Naive B cell (primary cell): ENCODE measurements around the gene GMDS. TPM values are rescaled to one million over a fixed set of nuclear protein-coding genes. Genes with fewer than 3 reads are reported as not detected.

Source experiments
- ATAC-seq, 2 donors: fragments of 150-1000 bp; cut with Tn5 transposase; 2 replicates each; pipeline ENCODE4 v1.10.0; 2021; ENCODE audit warnings: low read depth in 2 of 2, mild to moderate bottlenecking in 2 of 2, moderate library complexity in 2 of 2
- DNase-seq: peaks from one replicate; pipeline ENCODE4 v3.0.0; 2022
- H3K27ac Mint-ChIP-seq, 6 donors: one replicate each; pipeline ENCODE4 v1.8.0; 2020 to 2022; ENCODE audit warnings: mild to moderate bottlenecking in 6 of 6, mixed read lengths in 6 of 6, moderate library complexity in 5 of 6, inconsistent platforms in 2 of 6
- H3K27me3 Mint-ChIP-seq, 3 donors: one replicate each; pipeline ENCODE4 v1.8.0; 2021 to 2022; ENCODE audit warnings: mixed read lengths in 3 of 3, mild to moderate bottlenecking in 1 of 3
- H3K36me3 Mint-ChIP-seq, 2 donors: one replicate each; pipeline ENCODE4 v1.8.0; 2020 to 2022; ENCODE audit warnings: mixed read lengths in 2 of 2, inconsistent platforms in 1 of 2, mild to moderate bottlenecking in 1 of 2
- H3K4me1 Mint-ChIP-seq, 3 donors: one replicate each; pipeline ENCODE4 v1.8.0; 2020 to 2022; ENCODE audit warnings: mixed read lengths in 3 of 3, inconsistent platforms in 1 of 3, mild to moderate bottlenecking in 1 of 3, moderate library complexity in 1 of 3
- H3K4me3 Mint-ChIP-seq, 8 donors: one replicate each; pipeline ENCODE4 v1.8.0; 2020 to 2022; ENCODE audit warnings: mild to moderate bottlenecking in 8 of 8, mixed read lengths in 8 of 8, moderate library complexity in 8 of 8, inconsistent platforms in 2 of 8
- H3K9me3 Mint-ChIP-seq, 7 donors: one replicate each; pipeline ENCODE4 v1.8.0; 2020 to 2022; ENCODE audit warnings: mixed read lengths in 7 of 7, mild to moderate bottlenecking in 5 of 7, inconsistent platforms in 2 of 7, moderate library complexity in 1 of 7
- polyA plus RNA-seq, 6 donors: library from polyadenylated mRNA; unstranded; fragments of 300-500 nt; fragmentation: Illumina TruSeq; gene quantifications; one replicate each; pipeline ENCODE4 v1.2.3, GENCODE V29; 2021; ENCODE audit warnings: low read depth in 6 of 6

Gene GMDS
- polyA plus RNA-seq, 6 donors from 2014 or later, result 12.7 to 23.3 (median 14.7) TPM

DNA sequence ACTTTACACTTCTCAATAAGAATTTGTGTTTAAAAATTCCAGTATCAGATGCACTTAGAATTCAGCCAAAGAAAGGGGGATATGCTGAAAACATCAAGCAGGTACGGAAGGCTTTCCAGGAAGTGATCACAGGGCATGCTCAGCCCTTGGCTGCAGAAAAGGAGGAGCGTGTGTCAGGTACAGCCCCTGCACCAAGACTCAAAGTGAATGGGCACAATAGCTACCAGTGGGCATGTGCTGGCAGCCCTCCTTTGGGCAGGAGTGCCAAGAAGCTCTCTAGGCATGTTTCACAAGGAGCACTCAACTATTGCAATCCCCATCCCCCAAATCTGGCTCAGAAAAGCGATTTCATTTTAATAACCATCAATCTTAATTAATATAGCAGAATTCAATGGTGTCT, 298.8 kb downstream of the GMDS start:
- H3K9me3 Mint-ChIP-seq, result no peaks in the 10 kb centered on the region
- no peak for DNase-seq
- no peak overlapping the region for H3K27ac Mint-ChIP-seq
- H3K36me3 Mint-ChIP-seq, result peaks cover 0 to 10% of the 10 kb centered on the region in 2 donors
- no peak for ATAC-seq
- no peaks in the 10 kb centered on the region for H3K4me1 Mint-ChIP-seq
- H3K4me3 Mint-ChIP-seq, result no peak overlapping the region
- no peaks in the 10 kb centered on the region for H3K27me3 Mint-ChIP-seq

GRCh38 chr6:1945235-1945832, 300.1 kb downstream of the GMDS start:
- Mint-ChIP-seq H3K36me3 (peaks cover 0 to 10% of the 10 kb centered on the region in 2 donors), H3K27ac (no peak overlapping the region), H3K4me3 (peak overlapping the region in 1 of 8 donors; percentile 31), H3K9me3 (no peaks in the 10 kb centered on the region), H3K27me3 (no peaks in the 10 kb centered on the region), H3K4me1 (peaks cover 0 to 1% (median 0%) of the 10 kb centered on the region in 3 donors)
- no peak for DNase-seq
- no peak for ATAC-seq

DNA sequence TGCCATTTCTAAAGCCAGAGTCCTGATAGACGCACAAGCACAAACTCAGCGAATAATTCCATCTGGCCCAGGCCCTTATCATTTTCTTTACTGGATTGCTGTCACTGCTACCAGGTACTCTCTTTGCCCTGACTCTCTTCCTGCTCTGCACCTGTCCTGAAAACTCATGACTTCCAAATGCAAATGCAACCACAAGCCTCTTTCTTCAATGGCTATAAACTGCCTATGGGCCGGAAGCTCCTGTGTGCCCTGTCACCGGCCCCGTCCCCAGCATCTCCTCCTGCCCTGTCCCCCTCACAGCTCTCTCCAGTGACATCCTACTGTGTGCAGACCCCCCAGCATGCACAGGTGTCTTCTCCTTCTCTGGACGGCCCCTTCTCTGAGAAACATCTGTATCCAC, 302.6 kb downstream of the GMDS start:
- ATAC-seq (no peak), DNase-seq (no peak)
- no peak overlapping the region for H3K4me3 Mint-ChIP-seq
- H3K27me3 Mint-ChIP-seq, result no peaks in the 10 kb centered on the region
- peaks cover 0 to 4% (median 0%) of the 10 kb centered on the region in 7 donors for H3K9me3 Mint-ChIP-seq
- H3K4me1 Mint-ChIP-seq, result peaks cover 0 to 4% (median 0%) of the 10 kb centered on the region in 3 donors
- H3K36me3 Mint-ChIP-seq, result peaks cover 0 to 7% of the 10 kb centered on the region in 2 donors
- no peak overlapping the region for H3K27ac Mint-ChIP-seq

- ATAC-seq, result no peak
- Mint-ChIP-seq H3K27me3 (no peaks in the 10 kb centered on the region), H3K9me3 (peaks cover 0 to 6% (median 0%) of the 10 kb centered on the region in 7 donors), H3K4me1 (peaks cover 0 to 4% (median 0%) of the 10 kb centered on the region in 3 donors), H3K4me3 (no peak overlapping the region), H3K27ac (no peak overlapping the region), H3K36me3 (peaks cover 0 to 6% of the 10 kb centered on the region in 2 donors)
- DNase-seq, result no peak
Measured at GRCh38 chr6:1941534-1941933, 303.9 kb downstream of the GMDS start.

GRCh38 chr6:1940381-1940780, 305.0 kb downstream of the GMDS start:
- peak; percentile 40 to 43 for ATAC-seq

DNA sequence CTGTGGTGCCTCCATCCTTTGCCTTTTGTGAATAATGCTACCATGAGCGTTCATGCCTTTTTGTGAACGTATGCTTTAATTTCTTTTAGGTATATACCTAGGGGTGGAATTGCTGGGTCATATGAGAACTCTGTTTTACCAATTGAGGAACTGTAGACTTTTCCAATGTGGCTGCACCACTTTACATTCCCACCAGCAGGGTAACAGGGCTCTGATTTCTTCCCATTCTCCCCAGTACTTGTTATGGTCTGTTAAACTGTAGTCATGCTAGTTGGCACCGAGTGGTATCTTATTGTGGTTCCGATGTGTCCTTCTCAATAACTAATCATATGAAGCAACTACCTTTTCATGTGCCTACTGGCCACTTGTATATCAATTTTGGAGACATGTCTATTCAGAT, 312.1 kb downstream of the GMDS start:
- Mint-ChIP-seq H3K4me1 (no peaks in the 10 kb centered on the region), H3K27me3 (no peaks in the 10 kb centered on the region), H3K4me3 (no peak overlapping the region), H3K36me3 (peaks cover 9 to 35% of the 10 kb centered on the region in 2 donors), H3K27ac (no peak overlapping the region), H3K9me3 (peaks cover 0 to 33% (median 6%) of the 10 kb centered on the region in 7 donors)
- ATAC-seq (no peak), DNase-seq (no peak)

More at GRCh38 chr6:1940381-1940780, 305.0 kb downstream of the GMDS start:
- peaks cover 0 to 15% of the 10 kb centered on the region in 2 donors for H3K36me3 Mint-ChIP-seq
- no peak for DNase-seq
- no peak overlapping the region for H3K4me3 Mint-ChIP-seq
- peak overlapping the region in 1 of 6 donors; percentile 77 for H3K27ac Mint-ChIP-seq
- H3K9me3 Mint-ChIP-seq, result peaks cover 0 to 14% (median 4%) of the 10 kb centered on the region in 7 donors
- no peaks in the 10 kb centered on the region for H3K27me3 Mint-ChIP-seq
- H3K4me1 Mint-ChIP-seq, result peaks cover 0 to 4% (median 0%) of the 10 kb centered on the region in 3 donors

- Mint-ChIP-seq H3K36me3 (peaks cover 12 to 29% of the 10 kb centered on the region in 2 donors), H3K4me1 (no peaks in the 10 kb centered on the region), H3K9me3 (peaks cover 0 to 28% (median 6%) of the 10 kb centered on the region in 7 donors), H3K4me3 (no peak overlapping the region), H3K27me3 (no peaks in the 10 kb centered on the region), H3K27ac (peak overlapping the region in 1 of 6 donors; percentile 15)
- no peak for DNase-seq
- no peak for ATAC-seq
Measured at GRCh38 chr6:1931817-1932216, 313.6 kb downstream of the GMDS start.

- peaks cover 0 to 19% (median 2%) of the 10 kb centered on the region in 7 donors for H3K9me3 Mint-ChIP-seq
- H3K27me3 Mint-ChIP-seq, result no peaks in the 10 kb centered on the region
- H3K4me3 Mint-ChIP-seq, result no peak overlapping the region
- no peak for DNase-seq
- no peak overlapping the region for H3K27ac Mint-ChIP-seq
- H3K4me1 Mint-ChIP-seq, result no peaks in the 10 kb centered on the region
- peaks cover 16 to 20% of the 10 kb centered on the region in 2 donors for H3K36me3 Mint-ChIP-seq
- ATAC-seq, result no peak
Measured at GRCh38 chr6:1930356-1930755, 315.0 kb downstream of the GMDS start.

GRCh38 chr6:1929931-1930330, 315.5 kb downstream of the GMDS start:
- Mint-ChIP-seq H3K27me3 (no peaks in the 10 kb centered on the region), H3K27ac (no peak overlapping the region), H3K36me3 (peaks cover 16 to 18% of the 10 kb centered on the region in 2 donors), H3K9me3 (peaks cover 0 to 19% (median 2%) of the 10 kb centered on the region in 7 donors), H3K4me3 (no peak overlapping the region), H3K4me1 (no peaks in the 10 kb centered on the region)
- DNase-seq (no peak), ATAC-seq (no peak)

DNA sequence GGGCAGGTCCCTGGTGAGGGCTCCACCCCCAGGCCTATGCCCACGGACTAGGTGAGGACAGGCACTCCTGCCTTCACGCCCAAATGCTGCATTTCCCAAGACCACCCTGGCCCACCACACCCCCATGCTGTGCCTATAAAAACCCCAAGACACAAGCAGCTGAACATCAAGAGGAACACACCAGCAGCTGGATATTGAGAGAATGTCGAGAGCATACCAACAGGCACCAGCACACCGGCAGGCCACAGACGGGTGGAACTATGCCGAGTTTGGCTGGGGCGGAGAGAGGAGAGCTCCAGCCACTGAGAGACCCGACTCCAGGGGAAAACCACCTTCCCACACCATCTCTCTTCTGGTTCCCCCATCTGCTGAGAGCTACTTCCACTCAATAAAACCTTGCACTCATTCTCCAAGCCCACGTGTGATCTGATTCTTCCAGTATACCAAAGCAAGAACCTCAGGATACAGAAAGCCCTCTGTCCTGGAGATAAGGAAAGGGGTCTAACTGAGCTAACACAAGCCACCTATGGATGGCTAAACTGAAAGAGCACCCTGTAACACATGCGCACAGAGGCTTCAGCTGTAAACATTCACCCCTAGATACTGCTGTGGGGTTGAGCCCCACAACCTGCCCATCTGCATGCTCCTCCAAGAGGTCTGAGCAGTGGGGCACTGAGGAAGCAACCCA, 319.5 kb downstream of the GMDS start:
- DNase-seq, result no peak
- Mint-ChIP-seq H3K36me3 (peaks cover 16 to 22% of the 10 kb centered on the region in 2 donors), H3K4me1 (no peaks in the 10 kb centered on the region), H3K27me3 (no peaks in the 10 kb centered on the region), H3K27ac (peak overlapping the region in 1 of 6 donors; percentile 55), H3K9me3 (no peaks in the 10 kb centered on the region), H3K4me3 (no peak overlapping the region)
- ATAC-seq, result no peak

- Mint-ChIP-seq H3K4me1 (no peaks in the 10 kb centered on the region), H3K27ac (no peak overlapping the region), H3K27me3 (no peaks in the 10 kb centered on the region), H3K36me3 (peaks cover 7 to 15% of the 10 kb centered on the region in 2 donors), H3K9me3 (no peaks in the 10 kb centered on the region), H3K4me3 (no peak overlapping the region)
- ATAC-seq, result no peak
- DNase-seq, result no peak
Measured at GRCh38 chr6:1923449-1923848, 322.0 kb downstream of the GMDS start.

DNA sequence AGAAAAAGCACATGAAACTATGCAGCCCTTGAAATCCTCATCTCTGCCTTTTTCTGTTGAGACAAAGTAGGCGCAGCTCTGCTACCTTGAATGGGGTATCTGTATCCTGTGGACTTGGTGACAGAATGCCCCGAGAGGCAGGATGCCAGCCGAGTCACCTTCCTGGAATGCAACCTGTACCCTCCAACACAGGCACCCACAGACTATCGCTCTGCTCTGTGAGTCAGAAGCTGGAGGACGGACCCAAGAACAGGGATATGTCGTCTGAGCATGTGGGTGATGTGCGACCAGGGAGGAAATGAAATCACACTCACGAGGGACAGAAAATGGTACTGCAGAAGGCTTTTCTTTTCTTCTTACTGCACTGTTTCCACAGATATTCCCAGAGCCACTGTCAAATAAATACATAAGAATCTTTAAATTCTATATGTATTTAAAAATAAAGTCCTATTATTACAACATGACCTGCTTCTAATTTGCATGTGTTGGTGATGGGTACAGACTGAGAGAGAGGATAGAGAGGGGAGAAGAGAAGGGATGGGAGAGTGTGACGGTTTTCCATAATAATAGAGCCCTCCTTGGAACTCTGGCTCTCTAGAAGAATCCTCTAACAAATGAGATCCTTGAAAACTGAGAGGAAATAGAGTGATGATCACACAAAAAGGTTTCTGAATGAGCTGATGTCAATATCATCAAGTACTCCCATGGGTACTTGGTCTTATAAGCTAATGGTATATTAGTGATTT, 327.6 kb downstream of the GMDS start:
- Mint-ChIP-seq H3K4me3 (no peak overlapping the region), H3K9me3 (no peaks in the 10 kb centered on the region), H3K27ac (peak overlapping the region in 1 of 6 donors; percentile 44), H3K27me3 (no peaks in the 10 kb centered on the region), H3K36me3 (peaks cover 0 to 10% of the 10 kb centered on the region in 2 donors), H3K4me1 (peaks cover 0 to 9% (median 4%) of the 10 kb centered on the region in 3 donors)
- ATAC-seq, result no peak
- DNase-seq, result no peak

GRCh38 chr6:1916334-1917070, 328.9 kb downstream of the GMDS start:
- peaks cover 0 to 5% of the 10 kb centered on the region in 2 donors for H3K36me3 Mint-ChIP-seq
- ATAC-seq (no peak), DNase-seq (no peak)
- no peaks in the 10 kb centered on the region for H3K9me3 Mint-ChIP-seq
- H3K27ac Mint-ChIP-seq, result peak overlapping the region in 1 of 6 donors; percentile 57
- no peak overlapping the region for H3K4me3 Mint-ChIP-seq
- H3K27me3 Mint-ChIP-seq, result no peaks in the 10 kb centered on the region
- peaks cover 0 to 9% (median 4%) of the 10 kb centered on the region in 3 donors for H3K4me1 Mint-ChIP-seq
